Measurements from ENCODE around the gene RPL10.

RPL10 gene

DNA sequence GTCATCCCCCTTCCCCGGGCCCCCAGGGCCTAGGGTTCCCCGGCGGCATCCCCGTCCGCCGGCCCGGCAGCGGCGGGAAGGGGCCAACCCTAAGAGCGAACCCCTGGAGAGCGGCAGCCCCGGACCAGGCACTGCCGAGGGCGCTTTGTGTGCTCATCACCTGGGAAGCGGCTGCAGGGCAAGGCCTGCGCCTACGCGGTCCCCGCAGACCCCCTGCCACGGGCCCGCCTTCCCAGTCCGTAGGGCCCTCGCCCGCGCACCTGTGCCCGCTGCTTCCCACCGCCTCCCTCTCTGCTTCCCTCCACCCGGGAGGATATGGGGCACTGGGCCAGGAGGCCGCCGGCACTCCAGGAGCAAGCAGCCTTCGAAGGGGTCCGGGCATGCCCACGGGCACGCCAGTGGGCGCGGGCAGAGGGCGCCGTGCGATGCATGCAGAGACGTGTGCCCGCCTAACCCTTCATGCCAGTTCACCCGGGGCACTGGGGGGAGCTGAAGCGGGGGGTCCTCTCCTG is 26.3 kb upstream of the RPL10 start:
- peak overlapping the region; percentile 44 for H3K4me3 ChIP-seq (ENCODE audit: low read depth, low read length)
- TF ChIP-seq, protein P1, sequence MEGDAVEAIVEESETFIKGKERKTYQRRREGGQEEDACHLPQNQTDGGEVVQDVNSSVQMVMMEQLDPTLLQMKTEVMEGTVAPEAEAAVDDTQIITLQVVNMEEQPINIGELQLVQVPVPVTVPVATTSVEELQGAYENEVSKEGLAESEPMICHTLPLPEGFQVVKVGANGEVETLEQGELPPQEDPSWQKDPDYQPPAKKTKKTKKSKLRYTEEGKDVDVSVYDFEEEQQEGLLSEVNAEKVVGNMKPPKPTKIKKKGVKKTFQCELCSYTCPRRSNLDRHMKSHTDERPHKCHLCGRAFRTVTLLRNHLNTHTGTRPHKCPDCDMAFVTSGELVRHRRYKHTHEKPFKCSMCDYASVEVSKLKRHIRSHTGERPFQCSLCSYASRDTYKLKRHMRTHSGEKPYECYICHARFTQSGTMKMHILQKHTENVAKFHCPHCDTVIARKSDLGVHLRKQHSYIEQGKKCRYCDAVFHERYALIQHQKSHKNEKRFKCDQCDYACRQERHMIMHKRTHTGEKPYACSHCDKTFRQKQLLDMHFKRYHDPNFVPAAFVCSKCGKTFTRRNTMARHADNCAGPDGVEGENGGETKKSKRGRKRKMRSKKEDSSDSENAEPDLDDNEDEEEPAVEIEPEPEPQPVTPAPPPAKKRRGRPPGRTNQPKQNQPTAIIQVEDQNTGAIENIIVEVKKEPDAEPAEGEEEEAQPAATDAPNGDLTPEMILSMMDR (IDR thresholded peaks at IDR 0.05; ENCODE audit: insufficient read depth, low read depth, low read length, missing control alignments), result no peak
- DNase-seq (ENCODE audit: low read depth), result no peak

DNA sequence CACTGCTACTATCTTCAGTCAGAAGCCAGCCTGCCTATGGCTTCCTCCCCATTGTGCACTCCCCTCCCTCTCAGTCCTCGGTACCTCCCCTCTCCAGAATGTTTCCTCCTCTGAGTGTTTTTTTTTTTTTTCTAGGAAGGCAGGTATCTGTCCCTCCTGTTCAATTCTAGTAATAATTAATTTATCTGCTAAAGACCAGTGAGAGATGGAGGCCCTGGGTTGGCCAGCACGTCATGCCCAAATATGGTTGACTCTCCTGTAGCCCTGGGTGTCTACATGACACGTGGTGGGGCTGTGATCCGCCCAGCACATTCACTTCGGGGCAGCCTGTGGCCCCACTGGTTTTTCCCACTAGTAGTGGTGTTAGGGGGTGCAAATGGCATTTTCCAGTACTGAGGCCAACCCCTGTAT is 25.6 kb upstream of the RPL10 start:
- peak; percentile 66 for DNase-seq (ENCODE audit: low read depth)
- peak overlapping the region; percentile 44 for H3K4me3 ChIP-seq (ENCODE audit: low read depth, low read length)
- TF ChIP-seq, protein P1 (IDR thresholded peaks at IDR 0.05; ENCODE audit: insufficient read depth, low read depth, low read length, missing control alignments), result no peak

DNA sequence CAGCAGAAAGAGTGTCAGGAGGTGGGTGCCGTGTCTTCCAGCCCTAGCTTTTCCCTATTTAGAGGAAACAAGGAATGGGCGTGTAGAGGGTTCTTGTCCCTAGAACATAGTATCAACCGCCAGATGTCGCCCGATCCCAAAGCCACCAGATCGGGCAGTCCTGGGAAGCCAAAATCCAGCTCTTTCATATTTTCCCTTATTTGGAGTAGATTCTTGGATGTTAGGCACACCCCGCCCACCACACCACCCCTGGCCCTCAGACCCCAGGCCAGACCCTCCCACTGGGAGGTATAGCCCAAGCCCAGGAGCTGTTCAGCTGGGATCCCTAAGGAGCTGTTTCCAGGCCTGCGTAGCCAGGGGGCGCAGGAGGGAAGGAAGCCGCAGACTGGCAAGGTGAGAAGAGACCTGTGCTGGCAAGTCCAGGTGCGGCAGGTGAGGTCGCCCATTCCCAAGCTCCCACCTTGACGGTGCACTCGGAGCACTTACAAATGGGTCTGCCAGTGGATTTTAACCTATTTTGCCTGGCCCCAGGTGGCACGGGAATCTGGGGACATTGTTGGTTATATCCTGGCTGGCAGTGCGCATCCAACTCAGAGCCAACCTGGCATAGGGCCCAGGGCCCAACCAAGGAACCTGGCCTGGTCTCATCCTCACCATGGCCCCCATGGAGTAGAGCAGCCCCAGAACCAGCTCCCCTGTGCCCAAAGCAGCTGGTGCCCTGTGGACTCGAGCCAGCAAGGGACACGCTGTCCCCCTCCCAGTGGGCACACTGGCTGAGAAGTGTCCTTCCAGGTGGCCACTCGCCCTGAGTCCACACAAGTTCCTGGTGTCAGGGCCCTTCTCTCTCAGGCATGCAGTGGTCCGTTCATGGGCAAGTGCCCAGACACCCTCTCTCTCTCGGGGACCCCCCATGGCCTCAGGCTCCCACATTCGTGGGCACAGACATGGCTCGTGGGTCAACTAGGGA is 24.6 kb upstream of the RPL10 start:
- TF ChIP-seq, protein P1 (IDR thresholded peaks at IDR 0.05; ENCODE audit: insufficient read depth, low read depth, low read length, missing control alignments), result peak; percentile 40
- H3K4me3 ChIP-seq (ENCODE audit: low read depth, low read length), result peak overlapping the region; percentile 67

DNA sequence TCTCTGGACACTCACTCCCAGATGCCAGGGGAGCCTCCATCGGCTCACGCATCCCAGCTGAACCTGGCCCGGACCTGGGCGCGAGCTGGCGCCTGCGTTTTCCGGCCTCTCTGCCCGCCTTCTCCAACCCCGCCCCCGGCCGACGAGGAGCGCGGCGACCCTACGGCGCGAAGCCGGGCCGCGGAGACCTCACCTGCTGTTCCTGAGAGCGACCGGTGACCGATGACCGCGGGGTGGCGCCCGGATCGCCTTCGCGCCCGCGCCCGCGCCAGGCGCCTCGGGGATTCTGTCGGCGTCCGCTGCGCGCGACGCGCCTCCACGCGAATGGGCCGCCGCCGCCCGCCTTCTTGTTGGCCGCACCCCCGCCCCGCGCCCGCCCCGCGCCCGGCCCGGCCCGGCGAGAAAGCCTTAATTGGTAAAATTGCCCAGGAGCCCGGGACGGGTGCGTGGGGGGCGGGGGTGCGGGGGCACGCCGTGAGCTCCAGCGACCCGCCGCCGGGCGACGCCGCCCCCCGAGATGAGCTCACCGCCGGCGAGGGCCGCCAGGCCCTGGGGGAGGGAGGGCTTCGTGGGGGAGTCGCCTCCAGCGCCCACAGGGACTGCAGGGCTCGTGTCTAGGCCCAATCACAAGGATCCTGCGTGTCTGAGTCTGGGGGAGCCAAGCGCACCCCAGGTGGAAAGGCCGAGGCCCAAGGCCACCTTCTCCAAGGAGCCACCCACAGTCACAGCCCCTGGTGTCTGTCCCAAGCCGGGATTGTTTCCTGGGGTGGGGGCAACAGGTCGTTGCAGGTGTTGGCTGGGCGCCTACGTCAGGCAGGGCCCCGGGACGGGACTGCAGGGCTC is 23.6 kb upstream of the RPL10 start, which contains the start of gene FLNA:
TSS of gene FLNA (minus strand) at position 322 of the 843 bp plus-strand sequence. CDS start 3,389 bp downstream, outside the sequence.
- peak; percentile 57 for DNase-seq (ENCODE audit: low read depth)
- H3K4me3 ChIP-seq (ENCODE audit: low read depth, low read length), result peak within 1 kb of the TSS; percentile 67
- TF ChIP-seq, protein P1 (IDR thresholded peaks at IDR 0.05; ENCODE audit: insufficient read depth, low read depth, low read length, missing control alignments), result peak; percentile 9

More for the DNA sequence above, 24.6 kb upstream of the RPL10 start:
- peak; percentile 37 for DNase-seq (ENCODE audit: low read depth)

DNA sequence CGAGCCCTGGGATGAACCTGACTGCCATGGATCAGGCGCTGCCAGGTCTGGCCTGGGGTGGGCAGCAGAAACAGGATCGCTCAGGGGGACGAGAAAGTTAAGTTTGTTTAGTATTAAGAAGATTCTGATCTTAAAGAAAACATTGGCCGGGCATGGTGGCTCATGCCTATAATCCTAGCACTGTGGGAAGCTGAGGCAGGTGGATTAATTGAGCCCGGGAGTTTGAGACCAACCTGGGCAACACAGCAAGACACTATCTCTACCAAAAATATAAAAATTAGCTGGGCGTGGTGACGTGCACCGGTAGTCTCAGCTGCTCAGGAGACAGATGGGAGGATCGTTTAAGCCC is 23.0 kb upstream of the RPL10 start:
- H3K4me3 ChIP-seq (ENCODE audit: low read depth, low read length), result no peak overlapping the region; the same call in 1 of the 2 replicates
- no peak for DNase-seq (ENCODE audit: low read depth)
- TF ChIP-seq, protein P1 (IDR thresholded peaks at IDR 0.05; ENCODE audit: insufficient read depth, low read depth, low read length, missing control alignments), result no peak

DNA sequence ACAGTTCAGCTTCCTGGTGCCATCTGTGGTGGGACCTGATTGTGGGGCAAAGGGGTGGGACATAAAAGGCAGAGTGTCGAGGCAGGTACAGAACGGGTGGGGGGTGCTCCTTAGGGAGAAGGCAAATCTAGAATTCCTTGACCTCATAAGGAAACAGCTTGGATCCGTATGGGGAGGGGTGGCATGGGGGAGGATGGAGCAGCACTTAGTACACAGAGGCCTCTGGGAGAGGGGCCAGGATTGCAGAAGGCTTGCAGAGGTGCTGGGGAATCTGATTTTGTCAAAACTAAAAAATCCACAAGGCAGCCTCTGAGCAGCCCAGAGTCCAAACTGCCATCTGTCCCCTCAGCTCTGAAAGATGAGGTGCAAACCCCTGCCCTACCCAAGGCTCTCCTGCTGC is 21.4 kb upstream of the RPL10 start:
- no peak for DNase-seq (ENCODE audit: low read depth)
- no peak overlapping the region for H3K4me3 ChIP-seq (ENCODE audit: low read depth, low read length)
- TF ChIP-seq, protein P1 (IDR thresholded peaks at IDR 0.05; ENCODE audit: insufficient read depth, low read depth, low read length, missing control alignments), result no peak
